Endothelial cell of umbilical vein (primary cell): ENCODE results near the gene L3MBTL4.

Experiments used
- TF ChIP-seq, protein P1 (sequence below), 2 donors: IDR thresholded peaks; 1 replicate in 1 of 2; 2 replicates in 1 of 2; pipeline ENCODE4 v1.5.1; 2011; ENCODE audit warnings: low read length in 2 of 2, mild to moderate bottlenecking in 2 of 2, moderate library complexity in 2 of 2, control low read depth in 1 of 2, inconsistent platforms in 1 of 2, low read depth in 1 of 2; ENCODE audit not compliant: insufficient read depth in 1 of 2; ENCODE audit errors: extremely low read depth in 1 of 2
- TF ChIP-seq, protein P2 (sequence below): IDR thresholded peaks from 2 replicates; pipeline ENCODE4 v1.6.1; 2011; ENCODE audit not compliant: insufficient read depth, insufficient read length

DNA sequence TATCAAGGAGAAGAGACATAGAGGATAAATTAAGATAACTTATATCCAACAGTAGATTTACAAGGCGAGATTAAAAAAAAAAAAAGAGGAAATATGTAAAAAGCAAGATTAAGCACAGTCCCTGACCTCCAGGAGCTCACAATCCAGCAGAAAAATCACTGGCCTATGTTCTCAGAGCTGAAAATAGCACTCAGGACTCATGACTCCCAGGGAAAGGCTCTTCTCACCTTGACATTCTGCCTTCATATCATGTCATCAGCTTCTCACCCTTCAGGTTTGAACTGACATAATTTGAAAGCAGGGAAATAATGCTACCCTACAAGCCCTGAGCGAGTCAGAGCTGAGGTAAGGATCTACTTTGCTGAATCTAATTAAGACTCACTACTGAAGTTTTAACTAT, 82.8 kb downstream of the L3MBTL4 start:
- TF ChIP-seq, protein P1, sequence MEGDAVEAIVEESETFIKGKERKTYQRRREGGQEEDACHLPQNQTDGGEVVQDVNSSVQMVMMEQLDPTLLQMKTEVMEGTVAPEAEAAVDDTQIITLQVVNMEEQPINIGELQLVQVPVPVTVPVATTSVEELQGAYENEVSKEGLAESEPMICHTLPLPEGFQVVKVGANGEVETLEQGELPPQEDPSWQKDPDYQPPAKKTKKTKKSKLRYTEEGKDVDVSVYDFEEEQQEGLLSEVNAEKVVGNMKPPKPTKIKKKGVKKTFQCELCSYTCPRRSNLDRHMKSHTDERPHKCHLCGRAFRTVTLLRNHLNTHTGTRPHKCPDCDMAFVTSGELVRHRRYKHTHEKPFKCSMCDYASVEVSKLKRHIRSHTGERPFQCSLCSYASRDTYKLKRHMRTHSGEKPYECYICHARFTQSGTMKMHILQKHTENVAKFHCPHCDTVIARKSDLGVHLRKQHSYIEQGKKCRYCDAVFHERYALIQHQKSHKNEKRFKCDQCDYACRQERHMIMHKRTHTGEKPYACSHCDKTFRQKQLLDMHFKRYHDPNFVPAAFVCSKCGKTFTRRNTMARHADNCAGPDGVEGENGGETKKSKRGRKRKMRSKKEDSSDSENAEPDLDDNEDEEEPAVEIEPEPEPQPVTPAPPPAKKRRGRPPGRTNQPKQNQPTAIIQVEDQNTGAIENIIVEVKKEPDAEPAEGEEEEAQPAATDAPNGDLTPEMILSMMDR (IDR thresholded peaks at IDR 0.05; ENCODE audit: extremely low read depth in 1 of 2, insufficient read depth in 1 of 2, low read depth in 1 of 2, low read length in 2 of 2), result no peak
- TF ChIP-seq, protein P2, sequence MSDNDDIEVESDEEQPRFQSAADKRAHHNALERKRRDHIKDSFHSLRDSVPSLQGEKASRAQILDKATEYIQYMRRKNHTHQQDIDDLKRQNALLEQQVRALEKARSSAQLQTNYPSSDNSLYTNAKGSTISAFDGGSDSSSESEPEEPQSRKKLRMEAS, result no peak
